ENCODE data around the gene TFPI.

DNA sequence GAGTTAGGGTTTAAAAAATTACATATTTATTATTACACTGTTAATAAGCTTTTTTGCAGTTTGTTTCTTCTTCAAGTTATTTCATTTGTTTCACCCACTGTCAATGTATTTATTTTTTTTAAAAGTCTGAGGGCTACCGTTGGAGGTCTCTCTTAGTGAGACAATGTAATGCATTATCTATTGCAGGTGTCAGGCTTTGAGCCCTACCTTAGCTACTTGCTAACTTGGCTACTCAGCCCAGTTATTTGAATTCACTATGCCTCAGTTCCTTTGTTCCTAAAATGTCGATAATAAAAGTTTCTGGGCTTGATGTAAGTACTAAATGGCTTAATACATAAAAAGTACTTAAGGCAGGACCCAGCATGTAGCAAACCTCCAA lies 458 bp upstream of the TFPI start:
- TF ChIP-seq, protein P1, sequence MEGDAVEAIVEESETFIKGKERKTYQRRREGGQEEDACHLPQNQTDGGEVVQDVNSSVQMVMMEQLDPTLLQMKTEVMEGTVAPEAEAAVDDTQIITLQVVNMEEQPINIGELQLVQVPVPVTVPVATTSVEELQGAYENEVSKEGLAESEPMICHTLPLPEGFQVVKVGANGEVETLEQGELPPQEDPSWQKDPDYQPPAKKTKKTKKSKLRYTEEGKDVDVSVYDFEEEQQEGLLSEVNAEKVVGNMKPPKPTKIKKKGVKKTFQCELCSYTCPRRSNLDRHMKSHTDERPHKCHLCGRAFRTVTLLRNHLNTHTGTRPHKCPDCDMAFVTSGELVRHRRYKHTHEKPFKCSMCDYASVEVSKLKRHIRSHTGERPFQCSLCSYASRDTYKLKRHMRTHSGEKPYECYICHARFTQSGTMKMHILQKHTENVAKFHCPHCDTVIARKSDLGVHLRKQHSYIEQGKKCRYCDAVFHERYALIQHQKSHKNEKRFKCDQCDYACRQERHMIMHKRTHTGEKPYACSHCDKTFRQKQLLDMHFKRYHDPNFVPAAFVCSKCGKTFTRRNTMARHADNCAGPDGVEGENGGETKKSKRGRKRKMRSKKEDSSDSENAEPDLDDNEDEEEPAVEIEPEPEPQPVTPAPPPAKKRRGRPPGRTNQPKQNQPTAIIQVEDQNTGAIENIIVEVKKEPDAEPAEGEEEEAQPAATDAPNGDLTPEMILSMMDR (IDR thresholded peaks at IDR 0.05) = no peak
- TF ChIP-seq EP300 (IDR thresholded peaks at IDR 0.05) (no peak), POLR2A (IDR thresholded peaks at IDR 0.05) (no peak), POLR2AphosphoS5 (IDR thresholded peaks at IDR 0.05) (no peak)
